Fibroblast of the aortic adventitia (primary cell): ENCODE measurements around the gene IKZF1. TPM values are rescaled to one million over a fixed set of nuclear protein-coding genes. Genes with fewer than 3 reads are reported as not detected.

Source experiments
- DNase-seq: peaks from one replicate; pipeline ENCODE4 v3.0.0-alpha.2; 2010; ENCODE audit warnings: low read depth
- H3K4me3 ChIP-seq: 2 replicates; pipeline ENCODE4 v1.5.1; 2011; ENCODE audit warnings: low read depth, mild to moderate bottlenecking, control low read depth, low read length, moderate library complexity
- total RNA-seq: library from RNA; depleted of rRNA; stranded (reverse); fragments of >200 nt; gene quantifications from 2 replicates; pipeline ENCODE4 v1.2.3, GENCODE V29; 2012; ENCODE audit warnings: low replicate concordance
- TF ChIP-seq, protein P1 (sequence below): IDR thresholded peaks from 2 replicates; pipeline ENCODE4 v1.5.1; 2011; ENCODE audit warnings: mild to moderate bottlenecking, low read length, control low read depth, inconsistent platforms; ENCODE audit not compliant: insufficient read depth

IKZF1 gene
- total RNA-seq, 1 donor = not detected

DNA sequence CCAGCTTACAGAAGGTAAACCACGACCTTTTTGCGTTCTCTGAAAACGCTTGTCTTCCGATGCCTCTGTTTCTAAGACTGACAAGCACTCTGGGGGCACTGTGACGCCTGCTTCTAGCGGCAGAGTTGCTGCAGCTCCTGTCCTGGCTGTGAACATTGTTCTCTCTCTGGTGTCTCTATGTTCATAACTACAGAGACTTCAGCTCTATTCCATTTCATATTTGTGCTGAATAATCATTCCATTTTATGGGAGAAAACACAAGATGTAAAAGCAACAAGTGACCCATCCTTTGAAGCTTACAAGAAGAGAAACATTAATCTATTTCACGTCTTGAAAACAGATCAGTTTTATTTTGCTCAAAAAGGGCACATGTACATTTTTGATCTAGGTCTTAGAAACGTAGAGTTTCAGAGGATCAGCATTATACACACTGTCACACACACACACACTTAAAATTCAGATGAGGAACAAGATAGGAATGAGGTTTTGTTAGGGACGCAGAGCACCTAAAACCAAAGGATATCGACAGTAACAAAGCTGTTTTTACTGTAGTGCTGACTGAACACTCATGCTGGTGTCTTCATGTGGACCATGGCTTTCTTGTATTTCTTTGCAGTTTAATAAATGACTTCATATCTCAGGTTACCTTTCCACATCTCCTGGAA, 3.0 kb downstream of the IKZF1 start:
- H3K4me3 ChIP-seq = no peak overlapping the region
- TF ChIP-seq, protein P1, sequence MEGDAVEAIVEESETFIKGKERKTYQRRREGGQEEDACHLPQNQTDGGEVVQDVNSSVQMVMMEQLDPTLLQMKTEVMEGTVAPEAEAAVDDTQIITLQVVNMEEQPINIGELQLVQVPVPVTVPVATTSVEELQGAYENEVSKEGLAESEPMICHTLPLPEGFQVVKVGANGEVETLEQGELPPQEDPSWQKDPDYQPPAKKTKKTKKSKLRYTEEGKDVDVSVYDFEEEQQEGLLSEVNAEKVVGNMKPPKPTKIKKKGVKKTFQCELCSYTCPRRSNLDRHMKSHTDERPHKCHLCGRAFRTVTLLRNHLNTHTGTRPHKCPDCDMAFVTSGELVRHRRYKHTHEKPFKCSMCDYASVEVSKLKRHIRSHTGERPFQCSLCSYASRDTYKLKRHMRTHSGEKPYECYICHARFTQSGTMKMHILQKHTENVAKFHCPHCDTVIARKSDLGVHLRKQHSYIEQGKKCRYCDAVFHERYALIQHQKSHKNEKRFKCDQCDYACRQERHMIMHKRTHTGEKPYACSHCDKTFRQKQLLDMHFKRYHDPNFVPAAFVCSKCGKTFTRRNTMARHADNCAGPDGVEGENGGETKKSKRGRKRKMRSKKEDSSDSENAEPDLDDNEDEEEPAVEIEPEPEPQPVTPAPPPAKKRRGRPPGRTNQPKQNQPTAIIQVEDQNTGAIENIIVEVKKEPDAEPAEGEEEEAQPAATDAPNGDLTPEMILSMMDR = no peak
- DNase-seq = no peak

DNA sequence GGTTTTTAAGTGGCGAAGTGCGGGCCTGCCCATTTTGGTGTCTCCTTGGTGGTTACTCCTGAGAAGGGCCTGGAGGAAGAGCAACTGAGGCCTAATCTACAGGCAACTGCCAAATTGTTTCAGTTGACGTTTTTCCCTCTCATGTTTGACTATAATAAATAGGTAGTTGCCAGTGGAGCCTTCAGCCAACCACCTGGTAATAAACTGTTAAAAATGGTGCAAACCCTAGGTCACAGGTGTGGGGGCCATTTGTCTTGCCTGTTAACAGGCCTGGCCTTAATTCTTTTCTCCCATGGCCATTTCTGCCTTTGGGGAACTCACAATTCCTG, 3.7 kb downstream of the IKZF1 start:
- TF ChIP-seq, protein P1 = no peak
- no peak for DNase-seq
- no peak overlapping the region for H3K4me3 ChIP-seq

DNA sequence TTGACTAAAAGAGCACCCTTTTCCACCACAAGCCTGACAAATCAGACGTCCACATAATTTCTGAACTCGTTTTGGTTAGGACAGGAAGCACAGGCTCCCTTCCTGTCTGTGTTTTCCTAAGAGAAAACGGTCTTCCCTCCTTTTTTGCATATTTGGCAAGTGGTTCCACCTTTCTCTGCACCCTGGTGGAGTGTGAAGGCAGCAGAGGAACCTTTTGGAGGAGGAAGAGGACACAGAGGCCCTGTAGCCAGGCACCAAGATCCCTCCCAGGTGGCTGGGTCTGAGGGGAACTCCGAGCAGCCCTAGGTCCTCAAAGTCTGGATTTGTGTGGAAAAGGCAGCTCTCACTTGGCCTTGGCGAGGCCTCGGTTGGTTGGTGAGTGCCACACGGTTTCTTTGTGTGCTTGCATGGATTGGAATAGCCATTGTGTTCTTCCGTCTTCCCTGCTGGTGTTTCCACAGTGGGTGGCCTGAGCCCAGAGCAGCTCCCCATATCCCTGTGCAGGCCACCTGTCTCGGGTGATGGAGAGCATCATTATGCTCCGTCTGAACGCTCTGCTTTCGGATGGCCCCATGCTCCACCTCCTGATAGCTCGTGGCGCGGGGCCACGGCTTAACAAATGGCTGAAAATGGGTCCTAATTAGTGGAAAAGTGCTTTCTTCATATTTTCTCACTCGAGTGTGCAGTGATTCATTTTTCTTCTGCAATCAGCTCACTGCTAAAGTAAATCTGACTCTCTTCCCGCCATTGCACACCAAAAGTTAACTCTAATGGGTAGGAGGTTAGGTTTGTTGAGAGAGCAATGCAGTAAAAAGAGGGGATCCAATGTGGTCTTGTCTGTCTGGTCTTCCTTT, 4.2 kb downstream of the IKZF1 start:
- no peak for DNase-seq
- no peak overlapping the region for H3K4me3 ChIP-seq
- TF ChIP-seq, protein P1 = no peak

DNA sequence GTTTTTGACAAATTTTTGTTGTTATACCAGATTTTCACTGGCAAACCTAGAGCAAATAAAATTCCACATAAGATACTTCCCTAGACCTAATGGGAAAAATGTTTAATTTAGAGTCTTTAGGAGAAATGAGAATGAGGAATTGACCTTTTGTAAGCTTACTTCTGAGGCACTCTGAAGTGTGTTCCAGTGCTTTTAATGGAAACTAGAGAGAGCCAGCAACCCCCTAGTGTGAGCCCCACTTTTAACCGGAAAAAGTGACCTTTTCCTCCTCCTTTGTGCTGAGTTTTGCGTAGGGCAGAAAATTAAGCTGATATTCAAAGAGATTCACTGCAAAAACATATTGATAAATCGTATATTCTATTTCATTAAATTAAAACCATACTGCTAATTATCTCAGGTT, 5.2 kb downstream of the IKZF1 start:
- TF ChIP-seq, protein P1 = no peak
- DNase-seq = no peak
- H3K4me3 ChIP-seq = no peak overlapping the region

DNA sequence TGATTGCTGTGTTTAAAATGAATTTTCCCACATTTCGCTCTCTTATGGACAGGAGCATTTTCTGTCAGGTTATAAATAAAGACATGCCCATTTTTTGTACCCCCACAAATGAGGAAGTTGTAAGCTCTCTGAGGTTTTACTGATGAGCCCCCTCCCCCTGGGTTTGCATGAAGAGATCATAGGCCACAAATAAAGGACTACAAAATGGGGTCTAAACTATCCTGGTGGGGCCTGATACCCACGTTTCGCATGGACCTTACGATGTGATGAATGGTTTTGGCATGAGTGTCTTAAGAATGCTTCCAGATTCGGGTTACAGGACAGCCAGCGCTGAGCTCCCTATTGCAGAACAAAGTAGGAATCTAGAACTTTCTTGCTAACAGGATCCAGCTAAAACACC, 5.8 kb downstream of the IKZF1 start:
- TF ChIP-seq, protein P1 = no peak
- no peak for DNase-seq

DNA sequence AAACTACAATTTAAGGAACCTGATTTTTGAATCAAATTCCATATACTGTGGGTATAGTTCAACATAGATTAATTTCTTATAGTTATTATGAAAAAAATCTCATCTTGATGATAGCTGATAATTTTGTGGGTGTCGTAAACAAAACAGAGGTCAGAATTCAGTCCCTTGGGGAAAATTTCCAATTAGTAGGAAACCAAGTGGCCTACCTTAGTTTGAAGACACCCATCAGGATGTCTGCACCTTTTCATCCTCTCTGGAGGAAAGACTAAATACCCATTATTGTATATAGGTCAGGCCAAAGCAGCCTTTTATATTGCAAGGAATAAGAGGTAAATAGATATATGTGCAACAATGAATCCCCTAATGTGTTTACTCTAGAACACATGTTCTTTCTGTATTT, 6.4 kb downstream of the IKZF1 start:
- no peak overlapping the region for H3K4me3 ChIP-seq
- no peak for DNase-seq
- TF ChIP-seq, protein P1 = no peak

More for the DNA sequence above, 5.8 kb downstream of the IKZF1 start:
- no peak overlapping the region for H3K4me3 ChIP-seq
